WTC11 (cell line): Measurements from ENCODE around the gene SLAIN1. TPM values are rescaled to one million over a fixed set of nuclear protein-coding genes. Genes with fewer than 3 reads are reported as not detected.

Experiments used
- ATAC-seq: fragments of 200-7000 bp; cut with Tn5 transposase; 2 replicates; pipeline ENCODE4 v1.10.0; 2021; ENCODE audit warnings: mild to moderate bottlenecking, moderate library complexity
- CTCF ChIA-PET: fragments of 300-600 bp; sonication (Branson Sonifier 250); formaldehyde crosslinking; loops from one replicate; lab custom pipeline; 2021; ENCODE audit warnings: antibody characterized with exemption; lab: Charles Lee
- POLR2A ChIA-PET: fragments of 350-600 bp; sonication (Branson Sonifier 250); formaldehyde crosslinking; loops from one replicate; lab custom pipeline; 2021; ENCODE audit warnings: antibody characterized with exemption; lab: Charles Lee
- DNase-seq: peaks from one replicate; pipeline ENCODE4 v3.0.0; 2021; ENCODE audit warnings: low spot score
- H3K27ac Mint-ChIP-seq: 2 replicates; pipeline ENCODE4 v1.8.0; 2021; ENCODE audit warnings: mixed read lengths
- H3K27me3 Mint-ChIP-seq: 2 replicates; pipeline ENCODE4 v1.8.0; 2021; ENCODE audit warnings: low read depth, mild to moderate bottlenecking, moderate library complexity, mixed read lengths
- H3K36me3 Mint-ChIP-seq: 2 replicates; pipeline ENCODE4 v1.8.0; 2021; ENCODE audit warnings: mixed read lengths
- H3K4me1 Mint-ChIP-seq: 2 replicates; pipeline ENCODE4 v1.8.0; 2022; ENCODE audit warnings: mixed read lengths
- H3K4me3 Mint-ChIP-seq: 2 replicates; pipeline ENCODE4 v1.8.0; 2021; ENCODE audit warnings: mild to moderate bottlenecking, moderate library complexity, mixed read lengths
- H3K9me3 Mint-ChIP-seq: 2 replicates; pipeline ENCODE4 v1.8.0; 2021; ENCODE audit warnings: mixed read lengths
- CBFB ChIP-seq: sonication (generic); formaldehyde crosslinking; IDR thresholded peaks from 2 replicates; pipeline ENCODE4 v1.8.1; 2022; ENCODE audit warnings: mild to moderate bottlenecking, low read depth, missing genetic modification reagents
- EMX1 ChIP-seq: fragments of 250-450 bp; sonication (Bioruptor Pico); IDR thresholded peaks from 2 replicates; pipeline ENCODE4 v1.8.0; 2021; ENCODE audit warnings: mild to moderate bottlenecking
- FOXK1 ChIP-seq: sonication (generic); formaldehyde crosslinking; IDR thresholded peaks from 2 replicates; pipeline ENCODE4 v1.8.0; 2022; ENCODE audit warnings: mild to moderate bottlenecking, moderate library complexity, missing genetic modification reagents
- GTF2I ChIP-seq: fragments of 250-450 bp; sonication (Bioruptor Pico); conservative IDR thresholded peaks from 2 replicates; pipeline ENCODE4 v1.4.0; 2021; ENCODE audit warnings: mild to moderate bottlenecking
- SOX15 ChIP-seq: fragments of 250-450 bp; sonication (Bioruptor Pico); IDR thresholded peaks from 2 replicates; pipeline ENCODE4 v1.9.0; 2021; ENCODE audit warnings: mild to moderate bottlenecking
- TCF7 ChIP-seq: sonication (generic); formaldehyde crosslinking; IDR thresholded peaks from 2 replicates; pipeline ENCODE4 v1.8.0; 2022; ENCODE audit warnings: mild to moderate bottlenecking, low read depth, missing genetic modification reagents, moderate library complexity
- TP53 ChIP-seq: sonication (generic); formaldehyde crosslinking; IDR thresholded peaks from 2 replicates; pipeline ENCODE4 v1.8.1; 2023; ENCODE audit warnings: mild to moderate bottlenecking, missing genetic modification reagents
- ZNF317 ChIP-seq: sonication (generic); formaldehyde crosslinking; IDR thresholded peaks from 2 replicates; pipeline ENCODE4 v1.8.1; 2023; ENCODE audit warnings: low read depth, mild to moderate bottlenecking, moderate library complexity, missing genetic modification reagents, borderline replicate concordance
- ZNF396 ChIP-seq: fragments of 250-450 bp; sonication (Bioruptor Pico); IDR thresholded peaks from 2 replicates; pipeline ENCODE4 v1.8.0; 2021; ENCODE audit warnings: mild to moderate bottlenecking, moderate library complexity, borderline replicate concordance
- total RNA-seq: library from RNA; stranded (reverse); gene quantifications from 3 replicates; pipeline ENCODE4 v1.2.3, GENCODE V29; 2021
- TF ChIP-seq, protein P1 (sequence below): sonication (generic); formaldehyde crosslinking; IDR thresholded peaks from 2 replicates; pipeline ENCODE4 v1.8.1; 2023; ENCODE audit warnings: mild to moderate bottlenecking, missing genetic modification reagents
- TF ChIP-seq, protein P2 (sequence below): fragments of 250-450 bp; sonication (Bioruptor Pico); IDR thresholded peaks from 2 replicates; pipeline ENCODE4 v1.9.0; 2021; ENCODE audit warnings: mild to moderate bottlenecking
- TF ChIP-seq, protein P3 (sequence below): sonication (generic); formaldehyde crosslinking; IDR thresholded peaks from 2 replicates; pipeline ENCODE4 v1.8.0; 2023; ENCODE audit warnings: mild to moderate bottlenecking, missing genetic modification reagents
- TF ChIP-seq, protein P4 (sequence below): sonication (generic); formaldehyde crosslinking; IDR thresholded peaks from 2 replicates; pipeline ENCODE4 v1.8.0; 2022; ENCODE audit warnings: mild to moderate bottlenecking, missing genetic modification reagents
- TF ChIP-seq, protein P5 (sequence below): sonication (generic); formaldehyde crosslinking; IDR thresholded peaks from 2 replicates; pipeline ENCODE4 v1.8.1; 2022; ENCODE audit warnings: low read depth, mild to moderate bottlenecking, moderate library complexity, missing genetic modification reagents, borderline replicate concordance
- TF ChIP-seq, protein P6 (sequence below): fragments of 250-450 bp; sonication (Bioruptor Pico); IDR thresholded peaks from 2 replicates; pipeline ENCODE4 v1.9.0; 2021; ENCODE audit warnings: mild to moderate bottlenecking
- TF ChIP-seq, protein P7 (sequence below): fragments of 250-450 bp; sonication (Bioruptor Pico); IDR thresholded peaks from 2 replicates; pipeline ENCODE4 v1.9.0; 2021; ENCODE audit warnings: moderate library complexity, mild to moderate bottlenecking, inconsistent platforms, borderline replicate concordance
- TF ChIP-seq, protein P8 (sequence below): fragments of 250-450 bp; sonication (Bioruptor Pico); IDR thresholded peaks from 2 replicates; pipeline ENCODE4 v1.8.0; 2021; ENCODE audit warnings: mild to moderate bottlenecking

Gene SLAIN1
- total RNA-seq, 1 experiment from 2014 or later: 29.7 TPM

DNA sequence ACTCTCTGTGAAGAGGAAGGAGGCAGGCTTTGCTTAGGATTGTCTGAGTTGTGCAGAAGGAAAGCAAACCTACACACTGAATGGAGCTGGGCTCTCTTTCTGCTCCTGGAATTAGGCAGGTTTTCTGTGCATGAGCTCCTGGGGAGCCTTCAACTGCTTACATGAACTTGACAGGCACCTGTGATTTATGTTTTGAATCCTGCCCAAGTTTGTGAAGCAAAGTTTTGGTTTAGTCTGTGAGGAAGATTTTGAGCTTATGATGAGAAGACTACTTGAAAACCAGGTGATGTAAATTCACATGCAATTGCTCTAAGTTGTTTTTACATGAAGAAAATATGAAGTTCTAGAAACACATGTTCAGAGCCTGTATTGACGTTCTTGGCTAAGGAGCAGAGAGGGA, 109.0 kb downstream of the SLAIN1 start (continued):
- TF ChIP-seq, protein P1, sequence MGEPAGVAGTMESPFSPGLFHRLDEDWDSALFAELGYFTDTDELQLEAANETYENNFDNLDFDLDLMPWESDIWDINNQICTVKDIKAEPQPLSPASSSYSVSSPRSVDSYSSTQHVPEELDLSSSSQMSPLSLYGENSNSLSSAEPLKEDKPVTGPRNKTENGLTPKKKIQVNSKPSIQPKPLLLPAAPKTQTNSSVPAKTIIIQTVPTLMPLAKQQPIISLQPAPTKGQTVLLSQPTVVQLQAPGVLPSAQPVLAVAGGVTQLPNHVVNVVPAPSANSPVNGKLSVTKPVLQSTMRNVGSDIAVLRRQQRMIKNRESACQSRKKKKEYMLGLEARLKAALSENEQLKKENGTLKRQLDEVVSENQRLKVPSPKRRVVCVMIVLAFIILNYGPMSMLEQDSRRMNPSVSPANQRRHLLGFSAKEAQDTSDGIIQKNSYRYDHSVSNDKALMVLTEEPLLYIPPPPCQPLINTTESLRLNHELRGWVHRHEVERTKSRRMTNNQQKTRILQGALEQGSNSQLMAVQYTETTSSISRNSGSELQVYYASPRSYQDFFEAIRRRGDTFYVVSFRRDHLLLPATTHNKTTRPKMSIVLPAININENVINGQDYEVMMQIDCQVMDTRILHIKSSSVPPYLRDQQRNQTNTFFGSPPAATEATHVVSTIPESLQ: no peak
- TF ChIP-seq, all 79 proteins: peak for 0

DNA sequence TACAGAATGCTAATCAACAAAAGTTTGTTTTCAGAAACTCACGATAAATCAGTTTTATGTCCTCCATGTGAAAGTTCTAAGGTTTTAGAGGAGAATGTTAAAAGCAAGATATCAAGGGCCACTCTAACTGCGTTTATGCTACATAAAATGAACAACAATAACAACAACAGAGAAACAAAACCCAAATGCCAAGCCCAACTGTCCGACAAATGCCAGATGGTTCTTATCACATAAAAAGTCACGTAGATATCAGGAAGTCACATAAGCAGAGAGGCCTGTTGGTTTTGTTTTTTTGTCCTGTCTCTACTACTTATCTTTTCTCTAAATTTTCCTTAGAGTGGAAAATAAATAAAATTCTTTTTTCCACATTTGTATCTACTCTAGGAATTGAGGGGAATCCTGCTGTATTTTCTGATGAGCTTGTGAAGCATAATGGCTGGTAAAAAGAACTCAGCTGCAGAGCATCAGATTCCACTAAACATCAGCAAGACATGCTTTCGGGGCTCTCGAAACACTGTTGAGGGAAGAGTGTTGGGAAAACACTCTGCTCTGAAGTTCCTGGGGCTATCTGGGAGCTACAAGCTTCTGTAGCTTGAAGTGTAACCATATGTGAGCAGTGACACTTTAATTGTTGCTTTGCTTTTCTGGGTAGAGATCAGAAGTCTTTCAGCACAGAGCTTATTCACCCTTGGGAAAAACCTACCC, 110.1 kb downstream of the SLAIN1 start:
- no peak overlapping the region for H3K27ac Mint-ChIP-seq
- H3K9me3 Mint-ChIP-seq: peaks cover 8% of the 10 kb centered on the region
- TF ChIP-seq, protein P2, sequence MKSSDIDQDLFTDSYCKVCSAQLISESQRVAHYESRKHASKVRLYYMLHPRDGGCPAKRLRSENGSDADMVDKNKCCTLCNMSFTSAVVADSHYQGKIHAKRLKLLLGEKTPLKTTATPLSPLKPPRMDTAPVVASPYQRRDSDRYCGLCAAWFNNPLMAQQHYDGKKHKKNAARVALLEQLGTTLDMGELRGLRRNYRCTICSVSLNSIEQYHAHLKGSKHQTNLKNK (CRISPR knock-in tag): no peak
- TF ChIP-seq, protein P3, sequence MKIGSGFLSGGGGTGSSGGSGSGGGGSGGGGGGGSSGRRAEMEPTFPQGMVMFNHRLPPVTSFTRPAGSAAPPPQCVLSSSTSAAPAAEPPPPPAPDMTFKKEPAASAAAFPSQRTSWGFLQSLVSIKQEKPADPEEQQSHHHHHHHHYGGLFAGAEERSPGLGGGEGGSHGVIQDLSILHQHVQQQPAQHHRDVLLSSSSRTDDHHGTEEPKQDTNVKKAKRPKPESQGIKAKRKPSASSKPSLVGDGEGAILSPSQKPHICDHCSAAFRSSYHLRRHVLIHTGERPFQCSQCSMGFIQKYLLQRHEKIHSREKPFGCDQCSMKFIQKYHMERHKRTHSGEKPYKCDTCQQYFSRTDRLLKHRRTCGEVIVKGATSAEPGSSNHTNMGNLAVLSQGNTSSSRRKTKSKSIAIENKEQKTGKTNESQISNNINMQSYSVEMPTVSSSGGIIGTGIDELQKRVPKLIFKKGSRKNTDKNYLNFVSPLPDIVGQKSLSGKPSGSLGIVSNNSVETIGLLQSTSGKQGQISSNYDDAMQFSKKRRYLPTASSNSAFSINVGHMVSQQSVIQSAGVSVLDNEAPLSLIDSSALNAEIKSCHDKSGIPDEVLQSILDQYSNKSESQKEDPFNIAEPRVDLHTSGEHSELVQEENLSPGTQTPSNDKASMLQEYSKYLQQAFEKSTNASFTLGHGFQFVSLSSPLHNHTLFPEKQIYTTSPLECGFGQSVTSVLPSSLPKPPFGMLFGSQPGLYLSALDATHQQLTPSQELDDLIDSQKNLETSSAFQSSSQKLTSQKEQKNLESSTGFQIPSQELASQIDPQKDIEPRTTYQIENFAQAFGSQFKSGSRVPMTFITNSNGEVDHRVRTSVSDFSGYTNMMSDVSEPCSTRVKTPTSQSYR (CRISPR knock-in tag): no peak
- TF ChIP-seq ZNF317 (CRISPR knock-in tag): no peak
- TF ChIP-seq, protein P4, sequence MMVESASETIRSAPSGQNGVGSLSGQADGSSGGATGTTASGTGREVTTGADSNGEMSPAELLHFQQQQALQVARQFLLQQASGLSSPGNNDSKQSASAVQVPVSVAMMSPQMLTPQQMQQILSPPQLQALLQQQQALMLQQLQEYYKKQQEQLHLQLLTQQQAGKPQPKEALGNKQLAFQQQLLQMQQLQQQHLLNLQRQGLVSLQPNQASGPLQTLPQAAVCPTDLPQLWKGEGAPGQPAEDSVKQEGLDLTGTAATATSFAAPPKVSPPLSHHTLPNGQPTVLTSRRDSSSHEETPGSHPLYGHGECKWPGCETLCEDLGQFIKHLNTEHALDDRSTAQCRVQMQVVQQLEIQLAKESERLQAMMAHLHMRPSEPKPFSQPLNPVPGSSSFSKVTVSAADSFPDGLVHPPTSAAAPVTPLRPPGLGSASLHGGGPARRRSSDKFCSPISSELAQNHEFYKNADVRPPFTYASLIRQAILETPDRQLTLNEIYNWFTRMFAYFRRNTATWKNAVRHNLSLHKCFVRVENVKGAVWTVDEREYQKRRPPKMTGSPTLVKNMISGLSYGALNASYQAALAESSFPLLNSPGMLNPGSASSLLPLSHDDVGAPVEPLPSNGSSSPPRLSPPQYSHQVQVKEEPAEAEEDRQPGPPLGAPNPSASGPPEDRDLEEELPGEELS (CRISPR knock-in tag): no peak
- TF ChIP-seq, protein P5, sequence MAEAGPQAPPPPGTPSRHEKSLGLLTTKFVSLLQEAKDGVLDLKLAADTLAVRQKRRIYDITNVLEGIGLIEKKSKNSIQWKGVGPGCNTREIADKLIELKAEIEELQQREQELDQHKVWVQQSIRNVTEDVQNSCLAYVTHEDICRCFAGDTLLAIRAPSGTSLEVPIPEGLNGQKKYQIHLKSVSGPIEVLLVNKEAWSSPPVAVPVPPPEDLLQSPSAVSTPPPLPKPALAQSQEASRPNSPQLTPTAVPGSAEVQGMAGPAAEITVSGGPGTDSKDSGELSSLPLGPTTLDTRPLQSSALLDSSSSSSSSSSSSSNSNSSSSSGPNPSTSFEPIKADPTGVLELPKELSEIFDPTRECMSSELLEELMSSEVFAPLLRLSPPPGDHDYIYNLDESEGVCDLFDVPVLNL: no peak
- TF ChIP-seq CBFB (CRISPR knock-in tag): no peak
- TF ChIP-seq ZNF396 (CRISPR knock-in tag): no peak
- no peak for TF ChIP-seq TP53 (CRISPR knock-in tag)
- no peak for TF ChIP-seq GTF2I (CRISPR knock-in tag)
- no peak for TF ChIP-seq FOXK1 (CRISPR knock-in tag)
- no peak for TF ChIP-seq SOX15 (CRISPR knock-in tag)
- TF ChIP-seq EMX1 (CRISPR knock-in tag): no peak
- TF ChIP-seq, protein P6, sequence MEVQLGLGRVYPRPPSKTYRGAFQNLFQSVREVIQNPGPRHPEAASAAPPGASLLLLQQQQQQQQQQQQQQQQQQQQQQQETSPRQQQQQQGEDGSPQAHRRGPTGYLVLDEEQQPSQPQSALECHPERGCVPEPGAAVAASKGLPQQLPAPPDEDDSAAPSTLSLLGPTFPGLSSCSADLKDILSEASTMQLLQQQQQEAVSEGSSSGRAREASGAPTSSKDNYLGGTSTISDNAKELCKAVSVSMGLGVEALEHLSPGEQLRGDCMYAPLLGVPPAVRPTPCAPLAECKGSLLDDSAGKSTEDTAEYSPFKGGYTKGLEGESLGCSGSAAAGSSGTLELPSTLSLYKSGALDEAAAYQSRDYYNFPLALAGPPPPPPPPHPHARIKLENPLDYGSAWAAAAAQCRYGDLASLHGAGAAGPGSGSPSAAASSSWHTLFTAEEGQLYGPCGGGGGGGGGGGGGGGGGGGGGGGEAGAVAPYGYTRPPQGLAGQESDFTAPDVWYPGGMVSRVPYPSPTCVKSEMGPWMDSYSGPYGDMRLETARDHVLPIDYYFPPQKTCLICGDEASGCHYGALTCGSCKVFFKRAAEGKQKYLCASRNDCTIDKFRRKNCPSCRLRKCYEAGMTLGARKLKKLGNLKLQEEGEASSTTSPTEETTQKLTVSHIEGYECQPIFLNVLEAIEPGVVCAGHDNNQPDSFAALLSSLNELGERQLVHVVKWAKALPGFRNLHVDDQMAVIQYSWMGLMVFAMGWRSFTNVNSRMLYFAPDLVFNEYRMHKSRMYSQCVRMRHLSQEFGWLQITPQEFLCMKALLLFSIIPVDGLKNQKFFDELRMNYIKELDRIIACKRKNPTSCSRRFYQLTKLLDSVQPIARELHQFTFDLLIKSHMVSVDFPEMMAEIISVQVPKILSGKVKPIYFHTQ (CRISPR knock-in tag): no peak
- no peak for TF ChIP-seq TCF7
- TF ChIP-seq, protein P7, sequence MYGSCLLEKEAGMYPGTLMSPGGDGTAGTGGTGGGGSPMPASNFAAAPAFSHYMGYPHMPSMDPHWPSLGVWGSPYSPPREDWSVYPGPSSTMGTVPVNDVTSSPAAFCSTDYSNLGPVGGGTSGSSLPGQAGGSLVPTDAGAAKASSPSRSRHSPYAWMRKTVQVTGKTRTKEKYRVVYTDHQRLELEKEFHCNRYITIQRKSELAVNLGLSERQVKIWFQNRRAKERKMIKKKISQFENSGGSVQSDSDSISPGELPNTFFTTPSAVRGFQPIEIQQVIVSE (CRISPR knock-in tag): no peak
- TF ChIP-seq, protein P8, sequence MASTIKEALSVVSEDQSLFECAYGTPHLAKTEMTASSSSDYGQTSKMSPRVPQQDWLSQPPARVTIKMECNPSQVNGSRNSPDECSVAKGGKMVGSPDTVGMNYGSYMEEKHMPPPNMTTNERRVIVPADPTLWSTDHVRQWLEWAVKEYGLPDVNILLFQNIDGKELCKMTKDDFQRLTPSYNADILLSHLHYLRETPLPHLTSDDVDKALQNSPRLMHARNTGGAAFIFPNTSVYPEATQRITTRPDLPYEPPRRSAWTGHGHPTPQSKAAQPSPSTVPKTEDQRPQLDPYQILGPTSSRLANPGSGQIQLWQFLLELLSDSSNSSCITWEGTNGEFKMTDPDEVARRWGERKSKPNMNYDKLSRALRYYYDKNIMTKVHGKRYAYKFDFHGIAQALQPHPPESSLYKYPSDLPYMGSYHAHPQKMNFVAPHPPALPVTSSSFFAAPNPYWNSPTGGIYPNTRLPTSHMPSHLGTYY (CRISPR knock-in tag): no peak
- TF ChIP-seq, all 79 proteins: peak for 0
- ChIA-PET CTCF (interaction anchor here (0.8 kb wide), 1 partner anchor 314 kb away, joined by 3 read pairs; no protein-coding TSS in a partner anchor), POLR2A (no interaction called here)
- ATAC-seq (no peak), DNase-seq (no peak)
- Mint-ChIP-seq H3K27me3 (no peaks in the 10 kb centered on the region), H3K4me3 (no peak overlapping the region), H3K4me1 (peaks cover 7% of the 10 kb centered on the region), H3K36me3 (no peaks in the 10 kb centered on the region)
